HG02943 (cell line): ENCODE measurements around the gene NUP37.
"Not testable (repeated sequence)": the region's sequence is repeated elsewhere in the genome, so short reads cannot be mapped to it uniquely, and the experiment has no call there.

ENCODE experiments used
- ATAC-seq: cut with Tn5 transposase; IDR thresholded peaks from one replicate; pipeline ENCODE4 v1.9.1; 2021; ENCODE audit warnings: mild to moderate bottlenecking, low read depth, moderate library complexity; ENCODE audit not compliant: unreplicated experiment

Gene NUP37, protein sequence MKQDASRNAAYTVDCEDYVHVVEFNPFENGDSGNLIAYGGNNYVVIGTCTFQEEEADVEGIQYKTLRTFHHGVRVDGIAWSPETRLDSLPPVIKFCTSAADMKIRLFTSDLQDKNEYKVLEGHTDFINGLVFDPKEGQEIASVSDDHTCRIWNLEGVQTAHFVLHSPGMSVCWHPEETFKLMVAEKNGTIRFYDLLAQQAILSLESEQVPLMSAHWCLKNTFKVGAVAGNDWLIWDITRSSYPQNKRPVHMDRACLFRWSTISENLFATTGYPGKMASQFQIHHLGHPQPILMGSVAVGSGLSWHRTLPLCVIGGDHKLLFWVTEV

GRCh38 chr12:102119674-102120563 lies at the start of gene NUP37, which contains the start of gene PARPBP:
NUP37 (minus strand) TSS chr12:102120114; CDS start chr12:102118518, 1,596 bp downstream.
PARPBP (plus strand) TSS chr12:102120183; CDS start chr12:102123889, 3,706 bp downstream.
- peak; percentile 98 for ATAC-seq

GRCh38 chr12:102167821-102168604 lies 48.1 kb upstream of the NUP37 start:
- no peak for ATAC-seq

DNA sequence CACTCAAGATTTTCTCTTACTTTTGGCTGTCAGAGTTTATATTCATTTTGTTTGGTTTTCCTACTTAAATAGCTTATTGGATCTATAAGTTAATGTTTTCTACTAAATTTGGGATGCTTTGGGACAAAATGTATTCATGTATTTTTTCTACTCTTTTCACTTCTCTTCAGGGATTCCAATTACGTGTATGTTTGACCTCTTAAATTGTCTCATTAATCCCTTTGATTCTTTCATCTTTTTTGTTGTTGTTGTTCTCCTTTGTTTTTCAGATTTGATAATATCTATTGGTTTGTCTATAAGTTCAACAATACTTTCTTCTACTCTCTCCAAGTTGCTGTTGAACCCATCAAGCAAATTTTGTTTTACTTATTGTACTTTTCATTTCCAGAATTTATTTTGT lies 43.5 kb upstream of the NUP37 start:
- ATAC-seq, result no peak

GRCh38 chr12:102155206-102155605 lies 35.3 kb upstream of the NUP37 start:
- not testable (repeated sequence) for ATAC-seq

- not testable (repeated sequence) for ATAC-seq
Observed at GRCh38 chr12:102147062-102147587, 27.2 kb upstream of the NUP37 start.

- no peak for ATAC-seq
Observed at GRCh38 chr12:102144221-102144620, 24.3 kb upstream of the NUP37 start.

DNA sequence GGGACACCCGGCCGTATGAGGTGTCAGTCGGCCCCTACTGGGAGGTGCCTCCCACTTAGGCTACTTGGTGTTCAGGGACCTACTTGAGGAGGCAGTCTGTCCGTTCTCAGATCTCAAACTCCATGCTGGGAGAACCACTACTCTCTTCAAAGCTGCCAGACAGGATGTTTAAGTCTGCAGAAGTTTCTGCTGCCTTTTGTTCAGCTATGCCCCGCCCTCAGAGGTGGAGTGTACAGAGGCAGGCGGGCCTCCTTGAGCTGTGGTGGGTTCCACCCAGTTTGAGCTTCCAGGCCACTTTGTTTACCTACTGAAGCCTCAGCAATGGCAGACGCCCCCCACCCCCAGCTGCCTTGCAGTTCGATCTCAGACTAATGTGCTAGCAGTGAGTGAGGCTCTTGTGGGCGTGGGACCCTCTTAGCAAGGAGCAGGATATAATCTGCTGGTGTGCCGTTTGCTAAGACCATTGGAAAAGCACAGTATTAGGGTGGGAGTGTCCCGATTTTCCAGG lies 23.0 kb upstream of the NUP37 start:
- not testable (repeated sequence) for ATAC-seq

GRCh38 chr12:102137619-102138018 lies 17.7 kb upstream of the NUP37 start:
- not testable (repeated sequence) for ATAC-seq

DNA sequence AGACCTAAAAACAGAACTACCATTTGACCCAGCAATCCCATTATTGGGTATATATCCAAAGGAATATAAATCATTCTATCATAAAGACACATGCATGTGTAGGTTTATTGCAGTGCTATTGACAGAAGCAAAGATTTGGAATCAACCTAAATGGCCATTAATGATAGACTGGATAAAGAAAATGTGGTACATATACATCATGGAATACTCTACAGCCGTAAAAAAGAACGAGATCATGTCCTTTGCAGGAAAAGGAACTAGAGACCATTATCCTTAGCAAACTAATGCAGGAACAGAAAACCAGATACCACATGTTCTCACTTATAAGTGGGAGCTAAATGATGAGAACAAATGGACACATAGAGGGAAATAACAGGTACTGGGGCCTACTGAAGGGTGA lies 11.5 kb upstream of the NUP37 start:
- ATAC-seq, result not testable (repeated sequence)

GRCh38 chr12:102130720-102131119 lies 10.8 kb upstream of the NUP37 start:
- ATAC-seq, result not testable (repeated sequence)

DNA sequence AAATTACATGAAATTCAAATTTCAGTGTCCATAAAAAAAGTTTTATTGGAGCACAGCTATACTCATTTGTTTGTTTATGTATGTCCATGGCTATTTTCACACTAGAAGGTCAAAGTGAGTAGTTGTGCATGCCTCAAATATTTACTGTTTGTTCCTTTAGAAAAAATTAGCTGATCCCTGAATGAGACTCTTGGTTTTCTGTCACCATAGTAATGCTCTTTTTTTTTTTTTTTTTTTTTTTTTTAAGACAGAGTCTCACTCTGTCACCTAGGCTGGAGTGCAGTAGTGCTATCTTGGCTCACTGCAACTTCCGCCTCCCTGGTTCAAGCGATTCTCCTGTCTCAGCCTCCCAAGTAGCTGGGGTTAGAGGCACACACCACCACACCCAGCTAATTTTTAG lies 1.4 kb upstream of the NUP37 start:
- not testable (repeated sequence) for ATAC-seq

GRCh38 chr12:102120886-102121285 lies 972 bp upstream of the NUP37 start:
- no peak for ATAC-seq

DNA sequence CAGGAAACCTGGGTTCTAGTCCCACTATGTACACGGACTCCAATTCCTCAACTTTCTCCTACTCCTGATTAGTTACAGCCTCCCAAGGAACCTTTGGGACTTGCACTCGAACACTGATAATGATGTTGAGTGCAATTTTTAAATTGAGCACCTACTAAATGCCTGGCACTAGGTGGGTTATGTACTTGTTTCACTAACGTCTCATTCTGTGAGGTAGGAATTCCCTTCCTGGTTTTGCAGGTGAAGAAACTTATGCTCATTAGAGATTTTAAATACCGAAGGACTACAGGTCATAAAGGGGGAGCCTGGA lies 605 bp upstream of the NUP37 start:
- ATAC-seq, result no peak

- no peak for ATAC-seq
Observed at GRCh38 chr12:102118874-102119273, 1.0 kb downstream of the NUP37 start.

DNA sequence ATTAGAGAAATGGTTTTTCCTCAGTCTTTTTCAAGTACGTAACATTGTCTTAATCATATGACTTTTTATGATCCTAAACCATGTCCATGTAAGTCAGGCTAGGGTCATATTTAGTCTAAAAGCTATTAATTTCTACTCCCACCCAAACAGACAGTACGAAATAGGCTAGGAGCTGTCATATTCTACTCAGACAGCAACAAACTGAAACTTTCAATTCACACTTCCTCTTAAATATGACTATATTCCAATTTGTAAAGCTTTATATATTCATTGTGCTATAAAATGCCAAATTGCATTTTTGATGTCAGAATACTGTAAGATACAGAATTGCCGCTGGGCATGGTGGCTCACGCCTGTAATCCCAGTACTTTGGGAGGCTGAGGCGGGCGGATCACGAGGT lies 3.5 kb downstream of the NUP37 start:
- no peak for ATAC-seq

DNA sequence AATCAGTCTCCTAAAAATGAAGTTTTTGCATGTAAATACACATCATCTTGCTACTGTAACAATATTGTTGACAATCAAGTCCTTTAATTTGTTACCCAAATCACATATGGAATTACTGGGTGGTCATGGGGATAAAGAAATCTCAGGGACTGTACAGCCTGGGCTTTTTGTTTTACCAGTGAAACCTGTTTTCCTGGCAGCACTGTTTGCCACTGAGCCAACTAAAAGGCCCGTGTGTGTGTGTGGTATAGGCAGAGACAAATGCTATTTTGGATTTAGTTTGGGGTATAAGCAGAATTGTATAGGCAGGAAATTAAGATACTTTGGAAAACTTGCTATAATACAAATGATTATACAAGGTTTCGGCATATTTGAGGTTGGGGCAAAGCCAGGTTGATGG lies 5.7 kb downstream of the NUP37 start:
- no peak for ATAC-seq

GRCh38 chr12:102110782-102111181 lies 9.1 kb downstream of the NUP37 start:
- no peak for ATAC-seq

DNA sequence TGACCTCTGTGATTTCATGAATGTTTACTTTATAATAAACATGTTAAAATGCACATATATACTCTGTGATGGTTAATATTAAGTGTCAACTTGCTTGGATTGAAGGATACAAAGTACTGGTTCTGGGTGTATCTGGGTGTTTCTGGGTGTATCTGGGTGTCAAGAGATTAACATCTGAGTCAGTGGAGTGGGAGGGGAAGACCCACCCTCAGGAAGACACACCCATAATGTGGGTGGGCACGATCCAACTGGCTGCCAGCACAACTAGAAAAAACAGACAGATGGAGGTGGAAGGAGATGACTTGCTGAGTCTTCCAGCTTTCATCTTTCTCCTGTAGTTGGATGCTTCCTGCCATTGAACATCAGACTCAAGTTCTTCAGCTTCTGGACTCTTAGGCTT lies 11.9 kb downstream of the NUP37 start:
- ATAC-seq, result no peak

GRCh38 chr12:102106905-102107304 lies 13.0 kb downstream of the NUP37 start:
- ATAC-seq, result no peak

GRCh38 chr12:102096855-102097254 lies 23.1 kb downstream of the NUP37 start:
- ATAC-seq, result no peak
